HG03045 (cell line): ENCODE data around the gene COL12A1.

Source experiments
- ATAC-seq: cut with Tn5 transposase; IDR thresholded peaks from one replicate; pipeline ENCODE4 v1.9.1; 2021; ENCODE audit warnings: mild to moderate bottlenecking, moderate library complexity; ENCODE audit not compliant: unreplicated experiment

The COL12A1 gene

GRCh38 chr6:75205776-75206575, at the start of gene COL12A1:
COL12A1 (minus strand) TSS chr6:75206053; CDS start chr6:75202792, 3,261 bp downstream.
- no peak for ATAC-seq

GRCh38 chr6:75250552-75250951, 44.7 kb upstream of the COL12A1 start:
- no peak for ATAC-seq

- ATAC-seq = no peak
Measured at GRCh38 chr6:75249837-75250236, 44.0 kb upstream of the COL12A1 start.

GRCh38 chr6:75246386-75246785, 40.5 kb upstream of the COL12A1 start:
- no peak for ATAC-seq

- ATAC-seq = peak; percentile 17
Measured at GRCh38 chr6:75244063-75244584, 38.3 kb upstream of the COL12A1 start.

GRCh38 chr6:75243333-75244062, 37.6 kb upstream of the COL12A1 start, which contains the start of gene COX7A2:
COX7A2 (minus strand) TSS chr6:75243801; CDS start chr6:75243734, 67 bp downstream.
- peak; percentile 96 for ATAC-seq

GRCh38 chr6:75236630-75237029, 30.8 kb upstream of the COL12A1 start:
- no peak for ATAC-seq

- no peak for ATAC-seq
Measured at GRCh38 chr6:75235271-75235670, 29.4 kb upstream of the COL12A1 start.

GRCh38 chr6:75234126-75234865, 28.4 kb upstream of the COL12A1 start:
- no peak for ATAC-seq

GRCh38 chr6:75233092-75233615, 27.3 kb upstream of the COL12A1 start:
- no peak for ATAC-seq

- ATAC-seq = no peak
Measured at GRCh38 chr6:75230484-75231325, 24.9 kb upstream of the COL12A1 start.

GRCh38 chr6:75224303-75224926, 18.6 kb upstream of the COL12A1 start:
- ATAC-seq = no peak

GRCh38 chr6:75223428-75223827, 17.6 kb upstream of the COL12A1 start:
- no peak for ATAC-seq

- ATAC-seq = no peak
Measured at GRCh38 chr6:75222261-75222660, 16.4 kb upstream of the COL12A1 start.

- no peak for ATAC-seq
Measured at GRCh38 chr6:75221116-75221515, 15.3 kb upstream of the COL12A1 start.

GRCh38 chr6:75220357-75220756, 14.5 kb upstream of the COL12A1 start:
- ATAC-seq = no peak

GRCh38 chr6:75219263-75219662, 13.4 kb upstream of the COL12A1 start:
- no peak for ATAC-seq

GRCh38 chr6:75217193-75217592, 11.3 kb upstream of the COL12A1 start:
- ATAC-seq = no peak

GRCh38 chr6:75215291-75215690, 9.4 kb upstream of the COL12A1 start:
- no peak for ATAC-seq

GRCh38 chr6:75213732-75214131, 7.9 kb upstream of the COL12A1 start:
- no peak for ATAC-seq
